CD4-positive, alpha-beta T cell (primary cell): ENCODE results near the gene FILIP1L. TPM values are rescaled to one million over a fixed set of nuclear protein-coding genes. Genes with fewer than 3 reads are reported as not detected.

Experiments used
- ATAC-seq: fragments of 200-7000 bp; cut with Tn5 transposase; one replicate; pipeline ENCODE4 v1.10.0; 2022; ENCODE audit warnings: mild to moderate bottlenecking; ENCODE audit not compliant: poor library complexity
- CTCF ChIA-PET: fragments of 350-600 bp; sonication (Branson Sonifier 250); formaldehyde crosslinking; loops from one replicate; lab custom pipeline; 2021; ENCODE audit warnings: antibody characterized with exemption, inconsistent platforms; lab: Charles Lee
- POLR2A ChIA-PET: fragments of 350-600 bp; sonication (Branson Sonifier 250); formaldehyde crosslinking; loops from one replicate; lab custom pipeline; 2021; ENCODE audit warnings: antibody characterized with exemption, inconsistent platforms; lab: Charles Lee
- DNase-seq, 14 experiments: peaks; one replicate each; pipeline ENCODE4 v3.0.0-alpha.2; 2013 to 2020; ENCODE audit warnings: mixed read lengths in 2 of 14
- H3K27ac ChIP-seq, 2 donors: one replicate each; pipeline versions ENCODE4 v1.5.1 to v1.7.0; 2013; ENCODE audit warnings: low read length in 2 of 2, low read depth in 1 of 2, mild to moderate bottlenecking in 1 of 2
- H3K27me3 ChIP-seq, 2 experiments: 1 replicate in 1 of 2; 2 replicates in 1 of 2; pipeline versions ENCODE4 v1.6.1 to v1.7.0; 2013; ENCODE audit warnings: low read length in 2 of 2, control low read depth in 1 of 2, mild to moderate bottlenecking in 1 of 2, moderate library complexity in 1 of 2; ENCODE audit not compliant: insufficient read depth in 2 of 2, control insufficient read depth in 1 of 2
- H3K36me3 ChIP-seq: one replicate; pipeline ENCODE4 v1.6.1; 2013; ENCODE audit warnings: low read length, control low read depth; ENCODE audit not compliant: insufficient read depth
- H3K4me1 ChIP-seq: one replicate; pipeline ENCODE4 v1.6.1; 2013; ENCODE audit warnings: low read length, control low read depth; ENCODE audit not compliant: insufficient read depth
- H3K4me3 ChIP-seq: one replicate; pipeline ENCODE4 v1.5.1; 2013; ENCODE audit warnings: mild to moderate bottlenecking, low read length, moderate library complexity
- H3K9me3 ChIP-seq, 2 experiments: 1 replicate in 1 of 2; 2 replicates in 1 of 2; pipeline versions ENCODE4 v1.6.1 to v1.7.0; 2013; ENCODE audit warnings: low read length in 2 of 2, mild to moderate bottlenecking in 2 of 2, control low read depth in 1 of 2, moderate library complexity in 1 of 2; ENCODE audit not compliant: control insufficient read depth in 1 of 2, insufficient read depth in 1 of 2
- H3K27ac Mint-ChIP-seq: one replicate; pipeline ENCODE4 v1.8.0; 2020; ENCODE audit warnings: mixed read lengths
- H3K27me3 Mint-ChIP-seq: one replicate; pipeline ENCODE4 v1.8.0; 2021; ENCODE audit warnings: mixed read lengths
- H3K36me3 Mint-ChIP-seq: one replicate; pipeline ENCODE4 v1.8.0; 2021; ENCODE audit warnings: low read depth, mixed read lengths
- H3K4me1 Mint-ChIP-seq: one replicate; pipeline ENCODE4 v1.8.0; 2021; ENCODE audit warnings: low read depth, mixed read lengths
- H3K4me3 Mint-ChIP-seq: one replicate; pipeline ENCODE4 v1.8.0; 2020; ENCODE audit warnings: mild to moderate bottlenecking, mixed read lengths
- H3K9me3 Mint-ChIP-seq: one replicate; pipeline ENCODE4 v1.8.0; 2020; ENCODE audit warnings: mixed read lengths
- intact Hi-C, 2 experiments: fragments of 100-400 bp; cut with DNase I in 1 of 2; cut with micrococcal nuclease in 1 of 2; formaldehyde crosslinking; loops; one replicate each; pipeline versions ENCODE4 v1.15.1 to v1.9.0; 2023 to 2025; cut with DNase I, micrococcal nuclease
- total RNA-seq, 174 experiments: library from RNA in 2 of 174; stranded (reverse) in 2 of 174; gene quantifications; one replicate each; pipeline ENCODE4 v1.2.3 and lab custom pipeline; 2021 to 2026
- TF ChIP-seq, protein P1 (sequence below): fragments of 200-600 bp; IDR thresholded peaks from one replicate; pipeline ENCODE4 v1.8.0; 2022; ENCODE audit warnings: antibody characterized with exemption, mild to moderate bottlenecking

FILIP1L gene
- total RNA-seq, 2 experiments from 2014 or later = 0.08 to 0.28 TPM

DNA sequence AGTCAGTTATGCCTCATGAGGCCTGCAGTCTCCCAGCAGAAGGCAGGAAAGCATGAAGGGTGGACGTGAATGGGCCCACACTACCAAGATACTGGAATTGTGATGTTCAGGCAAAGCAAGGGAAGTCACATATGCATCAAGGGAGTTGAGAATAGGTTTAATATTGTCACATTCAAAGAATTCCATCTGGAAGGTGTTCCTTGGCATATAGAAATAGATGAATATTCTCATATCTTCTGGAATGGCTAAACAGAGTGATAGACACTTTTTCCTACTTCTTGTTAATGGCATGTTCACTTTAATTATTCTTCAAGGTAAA is 193.0 kb downstream of the FILIP1L start:
- ChIA-PET CTCF (no interaction called here), POLR2A (no interaction called here)
- intact Hi-C loops = no loop called here
- Histone ChIP-seq H3K9me3 (no peaks in the 10 kb centered on the region), H3K27ac (no peak overlapping the region), H3K4me1 (no peaks in the 10 kb centered on the region), H3K4me3 (no peak overlapping the region), H3K36me3 (no peaks in the 10 kb centered on the region), H3K27me3 (no peaks in the 10 kb centered on the region)
- Mint-ChIP-seq H3K36me3 (peaks cover 23% of the 10 kb centered on the region), H3K9me3 (no peaks in the 10 kb centered on the region), H3K4me1 (peaks cover 6% of the 10 kb centered on the region), H3K4me3 (no peak overlapping the region), H3K27me3 (no peaks in the 10 kb centered on the region), H3K27ac (no peak overlapping the region)
- no peak for ATAC-seq
- no peak for DNase-seq
- TF ChIP-seq, protein P1, sequence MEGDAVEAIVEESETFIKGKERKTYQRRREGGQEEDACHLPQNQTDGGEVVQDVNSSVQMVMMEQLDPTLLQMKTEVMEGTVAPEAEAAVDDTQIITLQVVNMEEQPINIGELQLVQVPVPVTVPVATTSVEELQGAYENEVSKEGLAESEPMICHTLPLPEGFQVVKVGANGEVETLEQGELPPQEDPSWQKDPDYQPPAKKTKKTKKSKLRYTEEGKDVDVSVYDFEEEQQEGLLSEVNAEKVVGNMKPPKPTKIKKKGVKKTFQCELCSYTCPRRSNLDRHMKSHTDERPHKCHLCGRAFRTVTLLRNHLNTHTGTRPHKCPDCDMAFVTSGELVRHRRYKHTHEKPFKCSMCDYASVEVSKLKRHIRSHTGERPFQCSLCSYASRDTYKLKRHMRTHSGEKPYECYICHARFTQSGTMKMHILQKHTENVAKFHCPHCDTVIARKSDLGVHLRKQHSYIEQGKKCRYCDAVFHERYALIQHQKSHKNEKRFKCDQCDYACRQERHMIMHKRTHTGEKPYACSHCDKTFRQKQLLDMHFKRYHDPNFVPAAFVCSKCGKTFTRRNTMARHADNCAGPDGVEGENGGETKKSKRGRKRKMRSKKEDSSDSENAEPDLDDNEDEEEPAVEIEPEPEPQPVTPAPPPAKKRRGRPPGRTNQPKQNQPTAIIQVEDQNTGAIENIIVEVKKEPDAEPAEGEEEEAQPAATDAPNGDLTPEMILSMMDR = no peak

DNA sequence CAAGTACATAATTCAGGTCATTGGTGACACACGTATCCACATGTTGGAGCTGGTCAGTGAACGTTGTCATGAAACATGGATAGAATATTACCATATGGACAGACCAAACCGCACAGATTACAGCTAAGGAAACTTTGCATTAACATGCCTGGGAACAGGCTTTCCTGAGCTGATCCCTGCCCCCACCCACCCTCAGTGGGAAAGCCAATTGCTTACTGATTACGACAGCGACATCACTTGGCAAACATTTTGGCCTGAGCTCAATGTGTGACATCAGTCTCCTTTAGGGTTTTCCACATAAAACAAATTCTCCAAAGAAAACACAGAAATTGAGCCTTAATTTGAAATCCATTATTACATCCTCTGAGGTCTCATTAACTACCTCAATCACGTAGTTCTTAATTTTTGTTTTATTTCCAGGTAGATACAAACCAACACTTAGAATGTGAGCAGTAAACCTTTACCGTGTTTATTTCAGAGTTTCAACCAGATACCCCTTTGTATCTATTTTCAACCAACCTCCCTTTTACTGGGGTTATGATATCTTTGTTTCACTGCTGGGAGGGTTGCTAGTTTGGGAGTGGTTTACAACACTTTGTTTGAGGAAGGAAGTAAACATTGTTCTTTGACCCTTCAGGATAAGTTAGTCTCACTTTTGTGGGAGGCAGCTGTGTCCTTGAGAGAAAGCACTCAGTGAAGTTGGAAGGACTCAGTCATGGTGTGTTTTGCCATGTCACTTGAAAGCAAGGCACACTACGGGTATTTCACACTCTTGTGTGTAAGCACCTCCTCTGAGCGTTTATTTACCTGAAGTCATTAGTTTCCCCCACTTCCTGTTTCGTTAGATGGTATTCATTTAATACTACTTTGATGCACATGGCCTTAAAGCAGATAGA is 193.6 kb downstream of the FILIP1L start:
- H3K4me3 ChIP-seq = no peak overlapping the region
- CTCF ChIA-PET = no interaction called here
- Mint-ChIP-seq H3K36me3 (peaks cover 23% of the 10 kb centered on the region), H3K27ac (no peak overlapping the region), H3K4me1 (peaks cover 6% of the 10 kb centered on the region), H3K9me3 (no peaks in the 10 kb centered on the region), H3K27me3 (no peaks in the 10 kb centered on the region), H3K4me3 (no peak overlapping the region)
- no peaks in the 10 kb centered on the region for H3K27me3 ChIP-seq
- ATAC-seq = no peak
- no peaks in the 10 kb centered on the region for H3K36me3 ChIP-seq
- no peak overlapping the region for H3K27ac ChIP-seq
- DNase-seq = no peak
- no peaks in the 10 kb centered on the region for H3K4me1 ChIP-seq
- TF ChIP-seq, protein P1 = no peak
- POLR2A ChIA-PET = no interaction called here
- H3K9me3 ChIP-seq = no peaks in the 10 kb centered on the region
- intact Hi-C loops = no loop called here

DNA sequence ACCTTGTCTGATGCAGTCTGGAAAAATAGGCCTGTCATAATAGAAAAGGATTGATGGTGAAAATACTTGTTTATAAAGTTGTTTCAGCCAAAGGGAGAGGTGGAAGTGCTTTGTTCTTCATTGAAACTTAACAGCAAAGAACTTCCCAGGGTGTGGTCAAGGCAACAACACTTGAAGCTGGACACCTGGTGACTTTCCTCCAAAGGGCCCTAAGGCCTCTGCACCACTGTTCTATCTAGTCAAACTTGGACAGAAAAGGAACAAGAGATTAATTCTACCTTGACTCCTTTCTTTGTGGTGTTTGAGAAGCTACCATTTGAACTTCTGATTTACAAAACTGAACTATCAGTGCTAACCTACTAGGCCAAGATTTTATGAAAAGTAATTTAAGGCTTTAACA is 194.6 kb downstream of the FILIP1L start:
- H3K4me3 ChIP-seq = no peak overlapping the region
- no peaks in the 10 kb centered on the region for H3K9me3 ChIP-seq
- H3K4me3 Mint-ChIP-seq = no peak overlapping the region
- H3K36me3 Mint-ChIP-seq = peaks cover 23% of the 10 kb centered on the region
- DNase-seq (no peak), ATAC-seq (no peak)
- no peaks in the 10 kb centered on the region for H3K27me3 ChIP-seq
- no peaks in the 10 kb centered on the region for H3K4me1 ChIP-seq
- CTCF ChIA-PET = no interaction called here
- no peaks in the 10 kb centered on the region for H3K36me3 ChIP-seq
- intact Hi-C loops = no loop called here
- no peaks in the 10 kb centered on the region for H3K27me3 Mint-ChIP-seq
- H3K4me1 Mint-ChIP-seq = peaks cover 6% of the 10 kb centered on the region
- POLR2A ChIA-PET = no interaction called here
- H3K9me3 Mint-ChIP-seq = no peaks in the 10 kb centered on the region
- no peak overlapping the region for H3K27ac Mint-ChIP-seq
- H3K27ac ChIP-seq = no peak overlapping the region
- TF ChIP-seq, protein P1 = no peak
